ENCODE measurements around the gene SAMD10. TPM values are rescaled to one million over a fixed set of nuclear protein-coding genes. Genes with fewer than 3 reads are reported as not detected.

The SAMD10 gene
- polyA plus RNA-seq, 3 donors, result 0.34 to 2.4 (median 0.67) TPM

GRCh38 chr20:63952769-63953168, 26.7 kb downstream of the SAMD10 start:
- Histone ChIP-seq H3K9ac (ENCODE audit: insufficient read depth, low read length, poor library complexity, severe bottlenecking) (no peak overlapping the region), H3K36me3 (replicated peaks in 1 of 2; ENCODE audit: control insufficient read depth in 1 of 2, insufficient read depth in 2 of 2, low read length in 2 of 2) (peaks cover 0 to 2% of the 10 kb centered on the region in 2 donors), H3K27ac (ENCODE audit: low read depth in 1 of 2, low read length in 2 of 2) (no peak overlapping the region), H3K4me2 (replicated peaks; ENCODE audit: extremely low read depth, low read length, poor library complexity, severe bottlenecking) (no peak overlapping the region), H3K4me3 (replicated peaks in 1 of 3; ENCODE audit: low read depth in 2 of 3, low read length in 3 of 3) (no peak overlapping the region), H3K9me3 (replicated peaks in 1 of 2; ENCODE audit: control insufficient read depth in 1 of 2, insufficient read depth in 1 of 2, low read length in 2 of 2) (no peaks in the 10 kb centered on the region), H4K20me1 (ENCODE audit: insufficient read depth, low read length) (peaks cover 83% of the 10 kb centered on the region), H3K4me1 (ENCODE audit: control insufficient read depth in 1 of 2, insufficient read depth in 2 of 2, low read length in 2 of 2) (peaks cover 45 to 62% of the 10 kb centered on the region in 2 donors), H3K27me3 (ENCODE audit: control insufficient read depth in 2 of 2, insufficient read depth in 2 of 2, low read length in 2 of 2) (no peaks in the 10 kb centered on the region), H2AFZ (ENCODE audit: insufficient read depth, low read depth, low read length, poor library complexity, severe bottlenecking) (no peak overlapping the region), H3K79me2 (ENCODE audit: insufficient read depth, low read length) (peaks cover 81% of the 10 kb centered on the region)
- Mint-ChIP-seq H3K27me3 (ENCODE audit: low read depth in 3 of 3) (peaks cover 2 to 5% (median 2%) of the 10 kb centered on the region in 3 donors), H3K9me3 (no peaks in the 10 kb centered on the region), H3K4me3 (no peak overlapping the region), H3K4me1 (peaks cover 50% of the 10 kb centered on the region), H3K36me3 (peaks cover 4 to 13% of the 10 kb centered on the region in 2 donors), H3K27ac (no peak overlapping the region)
- DNase-seq, result no peak
- TF ChIP-seq, protein P1, sequence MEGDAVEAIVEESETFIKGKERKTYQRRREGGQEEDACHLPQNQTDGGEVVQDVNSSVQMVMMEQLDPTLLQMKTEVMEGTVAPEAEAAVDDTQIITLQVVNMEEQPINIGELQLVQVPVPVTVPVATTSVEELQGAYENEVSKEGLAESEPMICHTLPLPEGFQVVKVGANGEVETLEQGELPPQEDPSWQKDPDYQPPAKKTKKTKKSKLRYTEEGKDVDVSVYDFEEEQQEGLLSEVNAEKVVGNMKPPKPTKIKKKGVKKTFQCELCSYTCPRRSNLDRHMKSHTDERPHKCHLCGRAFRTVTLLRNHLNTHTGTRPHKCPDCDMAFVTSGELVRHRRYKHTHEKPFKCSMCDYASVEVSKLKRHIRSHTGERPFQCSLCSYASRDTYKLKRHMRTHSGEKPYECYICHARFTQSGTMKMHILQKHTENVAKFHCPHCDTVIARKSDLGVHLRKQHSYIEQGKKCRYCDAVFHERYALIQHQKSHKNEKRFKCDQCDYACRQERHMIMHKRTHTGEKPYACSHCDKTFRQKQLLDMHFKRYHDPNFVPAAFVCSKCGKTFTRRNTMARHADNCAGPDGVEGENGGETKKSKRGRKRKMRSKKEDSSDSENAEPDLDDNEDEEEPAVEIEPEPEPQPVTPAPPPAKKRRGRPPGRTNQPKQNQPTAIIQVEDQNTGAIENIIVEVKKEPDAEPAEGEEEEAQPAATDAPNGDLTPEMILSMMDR (IDR thresholded peaks at IDR 0.05), result no peak
- intact Hi-C loops (cut with micrococcal nuclease), result no loop called here
- WGBS (ENCODE audit: insufficient coverage), result 94% methylated on average over 11 of the region's 14 CpGs

GRCh38 chr20:63952210-63952535, 27.3 kb downstream of the SAMD10 start:
- peaks cover 0 to 2% of the 10 kb centered on the region in 2 donors for H3K36me3 ChIP-seq (replicated peaks in 1 of 2; ENCODE audit: control insufficient read depth in 1 of 2, insufficient read depth in 2 of 2, low read length in 2 of 2)
- H3K4me1 ChIP-seq (ENCODE audit: control insufficient read depth in 1 of 2, insufficient read depth in 2 of 2, low read length in 2 of 2), result peaks cover 48 to 64% of the 10 kb centered on the region in 2 donors
- 91% methylated on average over 15 of the region's 15 CpGs for WGBS (ENCODE audit: insufficient coverage)
- no peak overlapping the region for H3K4me2 ChIP-seq (replicated peaks; ENCODE audit: extremely low read depth, low read length, poor library complexity, severe bottlenecking)
- H3K4me3 ChIP-seq (replicated peaks in 1 of 3; ENCODE audit: low read depth in 2 of 3, low read length in 3 of 3), result no peak overlapping the region
- peaks cover 4 to 13% of the 10 kb centered on the region in 2 donors for H3K36me3 Mint-ChIP-seq
- H3K27me3 Mint-ChIP-seq (ENCODE audit: low read depth in 3 of 3), result peaks cover 2 to 3% (median 2%) of the 10 kb centered on the region in 3 donors
- H3K9me3 ChIP-seq (replicated peaks in 1 of 2; ENCODE audit: control insufficient read depth in 1 of 2, insufficient read depth in 1 of 2, low read length in 2 of 2), result no peaks in the 10 kb centered on the region
- no peak overlapping the region for H3K27ac ChIP-seq (ENCODE audit: low read depth in 1 of 2, low read length in 2 of 2)
- peaks cover 55% of the 10 kb centered on the region for H3K4me1 Mint-ChIP-seq
- peaks cover 87% of the 10 kb centered on the region for H3K79me2 ChIP-seq (ENCODE audit: insufficient read depth, low read length)
- H3K4me3 Mint-ChIP-seq, result no peak overlapping the region
- TF ChIP-seq, protein P1 (IDR thresholded peaks at IDR 0.05), result no peak
- intact Hi-C loops (cut with micrococcal nuclease), result no loop called here
- H3K27ac Mint-ChIP-seq, result no peak overlapping the region
- no peak overlapping the region for H2AFZ ChIP-seq (ENCODE audit: insufficient read depth, low read depth, low read length, poor library complexity, severe bottlenecking)
- H4K20me1 ChIP-seq (ENCODE audit: insufficient read depth, low read length), result peaks cover 89% of the 10 kb centered on the region
- H3K27me3 ChIP-seq (ENCODE audit: control insufficient read depth in 2 of 2, insufficient read depth in 2 of 2, low read length in 2 of 2), result no peaks in the 10 kb centered on the region
- no peaks in the 10 kb centered on the region for H3K9me3 Mint-ChIP-seq
- H3K9ac ChIP-seq (ENCODE audit: insufficient read depth, low read length, poor library complexity, severe bottlenecking), result no peak overlapping the region
- DNase-seq, result no peak
